Measurements from ENCODE around the gene VIT. TPM values are rescaled to one million over a fixed set of nuclear protein-coding genes. Genes with fewer than 3 reads are reported as not detected.

Gene VIT
- total RNA-seq, 1 donor from 2014 or later, result not detected

GRCh38 chr2:36663295-36663694, 33.2 kb upstream of the VIT start:
- ChIA-PET CTCF (no interaction called here), POLR2A (no interaction called here)
- H3K9me3 Mint-ChIP-seq, result no peaks in the 10 kb centered on the region
- H3K27me3 Mint-ChIP-seq, result peaks cover under 1% of the 10 kb centered on the region
- no peak overlapping the region for H3K4me3 Mint-ChIP-seq
- H3K4me1 Mint-ChIP-seq, result no peaks in the 10 kb centered on the region
- ATAC-seq (ENCODE audit: low read depth), result no peak
- DNase-seq, result no peak
- no peak overlapping the region for H3K27ac Mint-ChIP-seq
- intact Hi-C loops (cut with micrococcal nuclease), result no loop called here
- H3K36me3 Mint-ChIP-seq (ENCODE audit: low read depth), result no peaks in the 10 kb centered on the region
- TF ChIP-seq, protein P1, sequence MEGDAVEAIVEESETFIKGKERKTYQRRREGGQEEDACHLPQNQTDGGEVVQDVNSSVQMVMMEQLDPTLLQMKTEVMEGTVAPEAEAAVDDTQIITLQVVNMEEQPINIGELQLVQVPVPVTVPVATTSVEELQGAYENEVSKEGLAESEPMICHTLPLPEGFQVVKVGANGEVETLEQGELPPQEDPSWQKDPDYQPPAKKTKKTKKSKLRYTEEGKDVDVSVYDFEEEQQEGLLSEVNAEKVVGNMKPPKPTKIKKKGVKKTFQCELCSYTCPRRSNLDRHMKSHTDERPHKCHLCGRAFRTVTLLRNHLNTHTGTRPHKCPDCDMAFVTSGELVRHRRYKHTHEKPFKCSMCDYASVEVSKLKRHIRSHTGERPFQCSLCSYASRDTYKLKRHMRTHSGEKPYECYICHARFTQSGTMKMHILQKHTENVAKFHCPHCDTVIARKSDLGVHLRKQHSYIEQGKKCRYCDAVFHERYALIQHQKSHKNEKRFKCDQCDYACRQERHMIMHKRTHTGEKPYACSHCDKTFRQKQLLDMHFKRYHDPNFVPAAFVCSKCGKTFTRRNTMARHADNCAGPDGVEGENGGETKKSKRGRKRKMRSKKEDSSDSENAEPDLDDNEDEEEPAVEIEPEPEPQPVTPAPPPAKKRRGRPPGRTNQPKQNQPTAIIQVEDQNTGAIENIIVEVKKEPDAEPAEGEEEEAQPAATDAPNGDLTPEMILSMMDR (IDR thresholded peaks at IDR 0.05), result no peak

- CTCF ChIA-PET, result interaction anchor here (1.0 to 2.9 kb wide), 3 partner anchors 13 to 313 kb away, joined by 3 to 15 read pairs (median 8); no protein-coding TSS in a partner anchor
- no peaks in the 10 kb centered on the region for H3K4me1 Mint-ChIP-seq
- no peak overlapping the region for H3K27ac Mint-ChIP-seq
- POLR2A ChIA-PET, result no interaction called here
- H3K27me3 Mint-ChIP-seq, result peaks cover 3% of the 10 kb centered on the region
- DNase-seq (no peak), ATAC-seq (ENCODE audit: low read depth) (no peak)
- intact Hi-C loops (cut with micrococcal nuclease), result loop anchor here (1.0 kb wide), 1 partner anchor 312 kb away; no protein-coding TSS in a partner anchor
- H3K9me3 Mint-ChIP-seq, result no peaks in the 10 kb centered on the region
- TF ChIP-seq, protein P1 (IDR thresholded peaks at IDR 0.05), result no peak
- no peaks in the 10 kb centered on the region for H3K36me3 Mint-ChIP-seq (ENCODE audit: low read depth)
- H3K4me3 Mint-ChIP-seq, result no peak overlapping the region
These were observed 32.4 kb upstream of the VIT start for GRCh38 chr2:36663851-36664695.

GRCh38 chr2:36664696-36665076, 31.8 kb upstream of the VIT start:
- H3K27ac Mint-ChIP-seq, result no peak overlapping the region
- no peaks in the 10 kb centered on the region for H3K36me3 Mint-ChIP-seq (ENCODE audit: low read depth)
- POLR2A ChIA-PET, result no interaction called here
- no peak for ATAC-seq (ENCODE audit: low read depth)
- H3K4me1 Mint-ChIP-seq, result no peaks in the 10 kb centered on the region
- CTCF ChIA-PET, result interaction anchor here (1.0 to 2.9 kb wide), 3 partner anchors 13 to 313 kb away, joined by 3 to 15 read pairs (median 8); no protein-coding TSS in a partner anchor
- TF ChIP-seq, protein P1 (IDR thresholded peaks at IDR 0.05), result no peak
- H3K4me3 Mint-ChIP-seq, result no peak overlapping the region
- intact Hi-C loops (cut with micrococcal nuclease), result loop anchor here (1.0 kb wide), 1 partner anchor 312 kb away; no protein-coding TSS in a partner anchor
- no peak for DNase-seq
- H3K27me3 Mint-ChIP-seq, result peaks cover 3% of the 10 kb centered on the region
- H3K9me3 Mint-ChIP-seq, result no peaks in the 10 kb centered on the region

- ChIA-PET POLR2A (no interaction called here), CTCF (interaction anchor here (0.9 kb wide), 1 partner anchor 9 kb away, joined by 3 read pairs; no protein-coding TSS in a partner anchor)
- TF ChIP-seq, protein P1 (IDR thresholded peaks at IDR 0.05), result no peak
- Mint-ChIP-seq H3K36me3 (ENCODE audit: low read depth) (no peaks in the 10 kb centered on the region), H3K4me1 (no peaks in the 10 kb centered on the region), H3K27ac (no peak overlapping the region), H3K9me3 (no peaks in the 10 kb centered on the region), H3K4me3 (no peak overlapping the region), H3K27me3 (peaks cover 5% of the 10 kb centered on the region)
- DNase-seq (no peak), ATAC-seq (ENCODE audit: low read depth) (no peak)
- intact Hi-C loops (cut with micrococcal nuclease), result no loop called here
These were observed 28.6 kb upstream of the VIT start for GRCh38 chr2:36667931-36668330.

DNA sequence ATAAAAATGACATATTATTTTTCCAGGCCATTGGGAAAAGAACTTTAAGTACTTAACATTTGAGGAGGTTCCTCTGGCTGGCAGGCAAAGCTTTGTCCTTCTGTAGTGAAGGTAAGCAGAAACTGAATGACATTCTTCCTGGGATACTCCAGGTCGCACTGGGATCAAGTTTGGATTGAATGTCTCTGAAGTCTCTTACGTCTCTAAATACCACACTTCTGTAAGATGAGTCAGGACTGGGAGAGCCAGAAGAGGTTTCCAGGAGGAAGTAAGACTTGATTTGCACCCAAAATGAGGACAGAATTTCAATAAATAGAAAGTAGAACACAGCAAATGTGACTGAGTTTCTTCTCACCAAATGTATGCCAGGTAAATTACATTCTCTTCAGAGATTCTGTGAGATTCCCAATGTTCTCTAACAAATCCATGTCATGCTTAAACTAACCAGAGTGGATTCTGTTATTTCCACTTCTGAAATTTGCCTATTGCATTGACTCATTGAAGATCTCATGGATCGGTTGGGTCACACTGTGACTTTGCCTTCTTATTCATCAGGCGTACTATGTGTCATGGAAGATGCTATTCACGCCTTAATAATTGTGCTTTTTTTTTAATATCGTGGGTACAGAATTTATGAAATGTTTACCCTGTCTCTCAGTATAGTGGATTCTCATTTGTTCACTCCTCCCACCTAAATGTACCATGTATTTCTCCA, 25.5 kb upstream of the VIT start:
- Mint-ChIP-seq H3K4me1 (no peaks in the 10 kb centered on the region), H3K36me3 (ENCODE audit: low read depth) (no peaks in the 10 kb centered on the region), H3K27me3 (peaks cover 6% of the 10 kb centered on the region), H3K27ac (no peak overlapping the region), H3K4me3 (no peak overlapping the region), H3K9me3 (no peaks in the 10 kb centered on the region)
- DNase-seq, result no peak
- CTCF ChIA-PET, result no interaction called here
- POLR2A ChIA-PET, result no interaction called here
- intact Hi-C loops (cut with micrococcal nuclease), result no loop called here
- ATAC-seq (ENCODE audit: low read depth), result no peak
- TF ChIP-seq, protein P1 (IDR thresholded peaks at IDR 0.05), result no peak
